Hindlimb muscle (tissue), 1 donor: Measurements from ENCODE around the gene SMPD3. TPM values are rescaled to one million over a fixed set of nuclear protein-coding genes. Genes with fewer than 3 reads are reported as not detected.

Source experiments
- DNase-seq: peaks from one replicate; pipeline ENCODE4 v3.0.0-alpha.2; 2013
- polyA plus RNA-seq: library from polyadenylated mRNA; unstranded; fragments of 120-200 nt; gene quantifications from one replicate; pipeline ENCODE4 v1.2.1, GENCODE V29; 2013; ENCODE audit not compliant: insufficient read length

SMPD3 gene
- polyA plus RNA-seq, 1 donor = 0.68 TPM

- DNase-seq = no peak
Measured at GRCh38 chr16:68403177-68403576, 45.1 kb downstream of the SMPD3 start.

- no peak for DNase-seq
Measured at GRCh38 chr16:68402748-68403040, 45.6 kb downstream of the SMPD3 start.

GRCh38 chr16:68401871-68402747 lies 46.2 kb downstream of the SMPD3 start:
- no peak for DNase-seq

GRCh38 chr16:68400924-68401460 lies 47.3 kb downstream of the SMPD3 start:
- no peak for DNase-seq

- no peak for DNase-seq
Measured at GRCh38 chr16:68400083-68400923, 48.0 kb downstream of the SMPD3 start.

- no peak for DNase-seq
Measured at GRCh38 chr16:68399456-68399855, 48.9 kb downstream of the SMPD3 start.

- no peak for DNase-seq
Measured at GRCh38 chr16:68397710-68398201, 50.6 kb downstream of the SMPD3 start.

- DNase-seq = no peak
Measured at GRCh38 chr16:68396481-68396880, 51.8 kb downstream of the SMPD3 start.

- DNase-seq = no peak
Measured at GRCh38 chr16:68395815-68396214, 52.5 kb downstream of the SMPD3 start.

GRCh38 chr16:68395167-68395786 lies 53.0 kb downstream of the SMPD3 start:
- DNase-seq = no peak

- no peak for DNase-seq
Measured at GRCh38 chr16:68393333-68393732, 55.0 kb downstream of the SMPD3 start.

GRCh38 chr16:68389750-68390371 lies 58.4 kb downstream of the SMPD3 start:
- no peak for DNase-seq

GRCh38 chr16:68389006-68389405 lies 59.3 kb downstream of the SMPD3 start:
- no peak for DNase-seq

GRCh38 chr16:68388124-68388523 lies 60.2 kb downstream of the SMPD3 start:
- no peak for DNase-seq

GRCh38 chr16:68387301-68387700 lies 61.0 kb downstream of the SMPD3 start:
- DNase-seq = no peak

- DNase-seq = no peak
Measured at GRCh38 chr16:68386628-68387027, 61.7 kb downstream of the SMPD3 start.

GRCh38 chr16:68385371-68385770 lies 62.9 kb downstream of the SMPD3 start:
- DNase-seq = no peak

- no peak for DNase-seq
Measured at GRCh38 chr16:68384288-68385161, 63.8 kb downstream of the SMPD3 start.

- no peak for DNase-seq
Measured at GRCh38 chr16:68383858-68384257, 64.5 kb downstream of the SMPD3 start.

- DNase-seq = no peak
Measured at GRCh38 chr16:68382296-68382718, 66.0 kb downstream of the SMPD3 start.

GRCh38 chr16:68381363-68381724 lies 67.0 kb downstream of the SMPD3 start:
- DNase-seq = no peak
